H1 (cell line): ENCODE data around the gene INPP4A. TPM values are rescaled to one million over a fixed set of nuclear protein-coding genes. Genes with fewer than 3 reads are reported as not detected.

Source experiments
- CTCF ChIA-PET: fragments of 300-600 bp; sonication (Branson Sonifier 250); formaldehyde crosslinking; loops from one replicate; lab custom pipeline; 2021; ENCODE audit not compliant: partially characterized antibody; lab: Charles Lee
- POLR2A ChIA-PET: fragments of 300-600 bp; sonication (Branson Sonifier 250); formaldehyde crosslinking; loops from one replicate; lab custom pipeline; 2021; ENCODE audit warnings: inconsistent platforms; ENCODE audit not compliant: partially characterized antibody; lab: Charles Lee
- DNase-seq, 2 experiments: peaks; one replicate each; pipeline versions ENCODE4 v3.0.0 to v3.0.0-alpha.2; 2010 to 2022; ENCODE audit warnings: low spot score in 2 of 2, low read depth in 1 of 2, mixed read lengths in 1 of 2
- FAIRE-seq: peaks from 2 replicates; lab custom pipeline; 2011; peaks lifted over from hg19 to GRCh38; lab: Jason Lieb, UNC
- H2AFZ ChIP-seq: 2 replicates; pipeline ENCODE4 v1.8.1; 2012; ENCODE audit warnings: low read length, inconsistent platforms
- H2AK5ac ChIP-seq: 2 replicates; pipeline ENCODE4 v1.6.1; 2013; ENCODE audit warnings: low read depth, low read length
- H2BK120ac ChIP-seq: replicated peaks from 2 replicates; pipeline ENCODE3; 2013; ENCODE audit warnings: low read depth, low read length, inconsistent platforms
- H2BK12ac ChIP-seq: 2 replicates; pipeline ENCODE4 v1.6.1; 2013; ENCODE audit warnings: low read depth, low read length
- H2BK15ac ChIP-seq: 2 replicates; pipeline ENCODE4 v1.6.1; 2013; ENCODE audit warnings: low read length
- H2BK20ac ChIP-seq: 2 replicates; pipeline ENCODE4 v1.6.1; 2013; ENCODE audit warnings: low read length
- H2BK5ac ChIP-seq: 2 replicates; pipeline ENCODE4 v1.6.1; 2013; ENCODE audit warnings: low read depth, low read length
- H3K14ac ChIP-seq: 2 replicates; pipeline ENCODE4 v1.6.1; 2013; ENCODE audit warnings: inconsistent platforms; ENCODE audit not compliant: insufficient read length
- H3K18ac ChIP-seq: 2 replicates; pipeline ENCODE4 v1.6.1; 2013; ENCODE audit warnings: low read length; ENCODE audit errors: extremely low read depth
- H3K23ac ChIP-seq: 2 replicates; pipeline ENCODE4 v1.6.1; 2013; ENCODE audit warnings: inconsistent platforms; ENCODE audit not compliant: insufficient read length
- H3K23me2 ChIP-seq: 2 replicates; pipeline ENCODE4 v1.6.1; 2013; ENCODE audit warnings: low read depth, low read length
- H3K27ac ChIP-seq: 2 replicates; pipeline ENCODE4 v1.6.1; 2011; ENCODE audit warnings: low read depth, low read length, inconsistent platforms
- H3K27me3 ChIP-seq, 4 experiments: replicated peaks in 1 of 4; 1 replicate in 1 of 4; 2 replicates in 3 of 4; pipeline versions ENCODE4 v1.6.1 to v1.8.1; 2011 to 2013; ENCODE audit warnings: low read length in 3 of 4, mild to moderate bottlenecking in 3 of 4, inconsistent platforms in 2 of 4, mixed read lengths in 2 of 4, moderate library complexity in 1 of 4; ENCODE audit not compliant: control insufficient read depth in 3 of 4, insufficient read depth in 3 of 4; ENCODE audit errors: extremely low read depth in 1 of 4
- H3K36me3 ChIP-seq, 4 experiments: 2 replicates each; pipeline versions ENCODE4 v1.6.1 to v1.8.1; 2011 to 2013; ENCODE audit warnings: mild to moderate bottlenecking in 4 of 4, low read length in 3 of 4, moderate library complexity in 2 of 4, control low read depth in 1 of 4, inconsistent platforms in 1 of 4; ENCODE audit not compliant: insufficient read depth in 4 of 4, control insufficient read depth in 2 of 4
- H3K4ac ChIP-seq: replicated peaks from 2 replicates; pipeline ENCODE3; 2013; ENCODE audit warnings: low read length, low read depth, mixed read lengths, inconsistent platforms; ENCODE audit not compliant: insufficient read length
- H3K4me1 ChIP-seq, 4 experiments: replicated peaks in 1 of 4; 1 replicate in 1 of 4; 2 replicates in 3 of 4; pipeline versions ENCODE4 v1.6.1 to v1.8.1; 2011 to 2013; ENCODE audit warnings: low read length in 3 of 4, inconsistent platforms in 2 of 4, mixed read lengths in 1 of 4; ENCODE audit not compliant: insufficient read depth in 4 of 4, control insufficient read depth in 3 of 4
- H3K4me2 ChIP-seq, 2 experiments: 2 replicates each; pipeline versions ENCODE4 v1.6.1 to v1.8.1; 2011 to 2013; ENCODE audit warnings: low read depth in 2 of 2, low read length in 2 of 2, control low read depth in 1 of 2, inconsistent platforms in 1 of 2, mild to moderate bottlenecking in 1 of 2; ENCODE audit not compliant: insufficient read depth in 1 of 2
- H3K4me3 ChIP-seq, 4 experiments: fragments of 200-600, 300-600 bp in 1 of 4; sonication (generic), shearing (Covaris generic), sonication (Bioruptor Twin) in 1 of 4; 2 replicates each; pipeline versions ENCODE4 v1.5.1 to v1.8.1; 2011 to 2016; ENCODE audit warnings: low read length in 4 of 4, low read depth in 3 of 4, control low read depth in 2 of 4, inconsistent platforms in 2 of 4, mild to moderate bottlenecking in 2 of 4, mixed read lengths in 1 of 4, moderate library complexity in 1 of 4; ENCODE audit not compliant: insufficient read depth in 2 of 4; ENCODE audit errors: extremely low read depth in 1 of 4
- H3K56ac ChIP-seq: replicated peaks from 2 replicates; pipeline ENCODE3; 2013; ENCODE audit warnings: low read depth, mild to moderate bottlenecking, mixed read lengths, low read length, inconsistent platforms; ENCODE audit not compliant: insufficient read length
- H3K79me1 ChIP-seq: 2 replicates; pipeline ENCODE4 v1.6.1; 2013; ENCODE audit warnings: low read depth, low read length, control low read depth
- H3K79me2 ChIP-seq, 2 experiments: 2 replicates each; pipeline versions ENCODE4 v1.6.1 to v1.8.1; 2012 to 2013; ENCODE audit warnings: low read length in 2 of 2, mild to moderate bottlenecking in 2 of 2, inconsistent platforms in 1 of 2; ENCODE audit not compliant: insufficient read depth in 2 of 2, control insufficient read depth in 1 of 2
- H3K9ac ChIP-seq, 4 experiments: replicated peaks in 1 of 4; 1 replicate in 1 of 4; 2 replicates in 3 of 4; pipeline versions ENCODE4 v1.6.1 to v1.8.1; 2011 to 2013; ENCODE audit warnings: low read depth in 3 of 4, low read length in 3 of 4, control low read depth in 2 of 4, mild to moderate bottlenecking in 2 of 4, moderate library complexity in 2 of 4, inconsistent platforms in 1 of 4; ENCODE audit errors: extremely low read depth in 1 of 4
- H3K9me3 ChIP-seq, 2 experiments: 2 replicates each; pipeline versions ENCODE4 v1.6.1 to v1.8.1; 2012 to 2013; ENCODE audit warnings: mild to moderate bottlenecking in 2 of 2, moderate library complexity in 2 of 2, control low read depth in 1 of 2, inconsistent platforms in 1 of 2, low read depth in 1 of 2, low read length in 1 of 2, mixed read lengths in 1 of 2; ENCODE audit not compliant: insufficient read depth in 2 of 2
- H4K20me1 ChIP-seq, 2 experiments: replicated peaks in 1 of 2; 2 replicates each; pipeline versions ENCODE3 to v1.8.1; 2011 to 2013; ENCODE audit warnings: inconsistent platforms in 2 of 2, low read length in 2 of 2, mild to moderate bottlenecking in 1 of 2; ENCODE audit not compliant: insufficient read depth in 2 of 2, control insufficient read depth in 1 of 2
- H4K5ac ChIP-seq: 2 replicates; pipeline ENCODE4 v1.6.1; 2013; ENCODE audit warnings: low read length, low read depth, mixed read lengths, inconsistent platforms; ENCODE audit not compliant: insufficient read length
- H4K8ac ChIP-seq: 2 replicates; pipeline ENCODE4 v1.8.0; 2013; ENCODE audit warnings: mild to moderate bottlenecking, moderate library complexity, low read length, inconsistent platforms; ENCODE audit not compliant: insufficient read depth; ENCODE audit errors: extremely low read depth
- H4K91ac ChIP-seq: replicated peaks from 2 replicates; pipeline ENCODE3; 2013; ENCODE audit warnings: low read length, mixed read lengths, inconsistent platforms; ENCODE audit not compliant: insufficient read length
- ATF2 ChIP-seq: IDR thresholded peaks from 2 replicates; pipeline ENCODE4 v1.6.1; 2012; ENCODE audit warnings: low read length, inconsistent platforms
- BACH1 ChIP-seq: IDR thresholded peaks from 2 replicates; pipeline ENCODE4 v1.6.1; 2012; ENCODE audit warnings: low read length, improper control_type of control experiment
- CBX5 ChIP-seq: fragments of 300-800, 300-1000 bp; sonication (generic); IDR thresholded peaks from 2 replicates; pipeline ENCODE4 v1.7.1; 2016; ENCODE audit warnings: antibody characterized with exemption, low read length, low read depth
- CEBPB ChIP-seq: IDR thresholded peaks from 2 replicates; pipeline ENCODE4 v1.6.1; 2012; ENCODE audit warnings: low read depth, low read length
- E2F6 ChIP-seq: IDR thresholded peaks from 2 replicates; pipeline ENCODE4 v1.6.1; 2012; ENCODE audit warnings: inconsistent platforms
- EP300 ChIP-seq, 2 experiments: IDR thresholded peaks; 1 replicate in 1 of 2; 2 replicates in 1 of 2; pipeline ENCODE4 v1.6.1; 2011 to 2012; ENCODE audit warnings: low read depth in 2 of 2, low read length in 2 of 2, mild to moderate bottlenecking in 2 of 2, borderline replicate concordance in 1 of 2, inconsistent platforms in 1 of 2, moderate library complexity in 1 of 2
- FOSL1 ChIP-seq: IDR thresholded peaks from 2 replicates; pipeline ENCODE4 v1.6.1; 2011; ENCODE audit warnings: mild to moderate bottlenecking, low read depth, low read length, moderate library complexity; ENCODE audit not compliant: insufficient read depth
- GTF2F1 ChIP-seq: IDR thresholded peaks from 2 replicates; pipeline ENCODE4 v1.6.1; 2012; ENCODE audit warnings: low read depth, low read length, improper control_type of control experiment, borderline replicate concordance
- POU5F1 ChIP-seq: IDR thresholded peaks from 2 replicates; pipeline ENCODE4 v1.6.1; 2011; ENCODE audit warnings: low read depth, mild to moderate bottlenecking, low read length, moderate library complexity
- RBBP5 ChIP-seq: IDR thresholded peaks from 2 replicates; pipeline ENCODE4 v1.7.1; 2012; ENCODE audit warnings: low read depth, mild to moderate bottlenecking, inconsistent platforms, low read length, moderate library complexity, borderline replicate concordance
- SIRT6 ChIP-seq: IDR thresholded peaks from one replicate; pipeline ENCODE4 v1.7.1; 2012; ENCODE audit warnings: low read length, inconsistent platforms
- WGBS, 2 experiments: shearing (Covaris generic) in 1 of 2; methylation state at CpG; one replicate each; pipeline versions ENCODE4 v1.1.6 to v1.1.7; 2013 to 2015; ENCODE audit warnings: low lambda C conversion rate in 2 of 2, mixed read lengths in 2 of 2, inconsistent platforms in 1 of 2, low coverage in 1 of 2, missing lambda C conversion rate in 1 of 2; ENCODE audit not compliant: insufficient replicate concordance in 2 of 2, insufficient coverage in 1 of 2, insufficient read length in 1 of 2; ENCODE audit errors: extremely low coverage in 1 of 2, missing lambda C conversion rate in 1 of 2; 5-methylcytosine and 5-hydroxymethylcytosine counted together
- polyA plus RNA-seq, 7 experiments: library from polyadenylated mRNA; depleted of rRNA in 3 of 7; stranded (reverse) in 5 of 7; unstranded in 2 of 7; fragments of >200 nt in 5 of 7; fragments of 200-250 nt in 2 of 7; gene quantifications; 1 replicate in 5 of 7; 2 replicates in 1 of 7; 4 replicates in 1 of 7; pipeline versions ENCODE4 v1.2.1 to v1.2.3, GENCODE V29; 2011 to 2013; ENCODE audit warnings: missing spikeins in 2 of 7, mixed read lengths in 2 of 7
- total RNA-seq: library from RNA; stranded (reverse); fragmentation: NEBNext Ultra II Directional; extraction: Animal tissue kit (Norgen Biotek cat#: 25700); gene quantifications from 2 replicates; pipeline ENCODE4 v1.2.1, GENCODE V29; 2021

Gene INPP4A
- total and polyA plus RNA-seq, 2 of the 8 experiments (the other 6 are each of a cell fraction or from before 2014, with no cell fraction given): 25.6 to 34.3 TPM

- H2BK20ac ChIP-seq: no peak overlapping the region
- H3K14ac ChIP-seq: no peak overlapping the region
- FAIRE-seq (no peak), DNase-seq (no peak)
- no peak overlapping the region for H2BK15ac ChIP-seq
- no peaks in the 10 kb centered on the region for H3K79me1 ChIP-seq
- ChIA-PET POLR2A (no interaction called here), CTCF (interaction anchor here (1.0 to 1.8 kb wide), 2 partner anchors 23 to 57 kb away, joined by 4 to 6 read pairs; no protein-coding TSS in a partner anchor)
- H2AFZ ChIP-seq: no peak overlapping the region
- no peaks in the 10 kb centered on the region for H3K9me3 ChIP-seq
- H3K23ac ChIP-seq: no peak overlapping the region
- H3K4me3 ChIP-seq: no peak overlapping the region
- no peak overlapping the region for H2BK12ac ChIP-seq
- no peaks in the 10 kb centered on the region for H3K4me1 ChIP-seq
- no peak overlapping the region for H4K91ac ChIP-seq
- peaks cover 14 to 27% (median 24%) of the 10 kb centered on the region in 4 experiments; a peak in 7 of 8 replicates for H3K36me3 ChIP-seq
- H3K27me3 ChIP-seq: no peaks in the 10 kb centered on the region
- H4K20me1 ChIP-seq: peaks cover 1 to 5% of the 10 kb centered on the region in 2 experiments
- no peak overlapping the region for H4K5ac ChIP-seq
- H3K9ac ChIP-seq: no peak overlapping the region
- H3K4me2 ChIP-seq: no peak overlapping the region
- no peak overlapping the region for H3K27ac ChIP-seq
- H2AK5ac ChIP-seq: no peak overlapping the region
- H3K56ac ChIP-seq: no peak overlapping the region
- H3K79me2 ChIP-seq: no peaks in the 10 kb centered on the region
- no peak overlapping the region for H3K4ac ChIP-seq
- H2BK5ac ChIP-seq: no peak overlapping the region
- H3K23me2 ChIP-seq: no peaks in the 10 kb centered on the region
- H4K8ac ChIP-seq: no peak overlapping the region
- 94% methylated on average over 3 of the region's 3 CpGs; no CpG with 5 or more reads in 1 of the 2 experiments for WGBS, 2 experiments
- no peak overlapping the region for H2BK120ac ChIP-seq
- H3K18ac ChIP-seq: no peak overlapping the region
- TF ChIP-seq ATF2 (no peak), EP300 (IDR thresholded peaks at IDR 0.05; ENCODE audit: borderline replicate concordance in 1 of 2, low read depth in 2 of 2, low read length in 2 of 2) (no peak), RBBP5 (no peak), SIRT6 (no peak), E2F6 (no peak), GTF2F1 (no peak), CBX5 (no peak), POU5F1 (no peak), FOSL1 (no peak), BACH1 (no peak), CEBPB (no peak)
These were observed 101.5 kb downstream of the INPP4A start for GRCh38 chr2:98546186-98546585.
